ENCODE results near the gene TRDN. TPM values are rescaled to one million over a fixed set of nuclear protein-coding genes. Genes with fewer than 3 reads are reported as not detected.

TRDN gene
- total RNA-seq, 1 experiment from 2014 or later: 10.4 TPM

GRCh38 chr6:123589317-123589716 lies 47.4 kb downstream of the TRDN start:
- peaks cover 2% of the 10 kb centered on the region; the same call in 1 of the 2 replicates for H3K27me3 Mint-ChIP-seq (ENCODE audit: low read depth)
- Histone ChIP-seq H4K5ac (ENCODE audit: insufficient read length, low read depth, low read length) (no peak overlapping the region), H3K4me2 (ENCODE audit: insufficient read depth, insufficient read length, low read length) (no peak overlapping the region), H3K9ac (ENCODE audit: extremely low read depth, insufficient read length, low read length) (no peak overlapping the region), H3K18ac (ENCODE audit: insufficient read length, low read depth, low read length) (no peak overlapping the region), H2BK12ac (ENCODE audit: insufficient read length, low read depth, low read length) (no peak overlapping the region), H3K79me1 (ENCODE audit: insufficient read depth, low read depth, low read length, poor library complexity, severe bottlenecking) (no peaks in the 10 kb centered on the region), H3K4me1 (ENCODE audit: insufficient read depth, low read length) (no peaks in the 10 kb centered on the region; the same call in 1 of the 2 replicates), H4K91ac (ENCODE audit: insufficient read length, low read depth, low read length) (no peak overlapping the region), H2BK5ac (ENCODE audit: insufficient read length, low read length) (no peak overlapping the region), H3K9me3 (ENCODE audit: control insufficient read depth, low read depth, low read length) (no peaks in the 10 kb centered on the region), H3K27ac (ENCODE audit: insufficient read length, low read depth, low read length) (no peak overlapping the region), H3K27me3 (ENCODE audit: insufficient read depth, low read length) (no peaks in the 10 kb centered on the region), H4K20me1 (ENCODE audit: control insufficient read depth, insufficient read depth, insufficient read length) (no peaks in the 10 kb centered on the region), H2AFZ (ENCODE audit: low read length) (no peak overlapping the region), H2BK20ac (ENCODE audit: low read depth, low read length, poor library complexity, severe bottlenecking) (no peak overlapping the region), H2BK120ac (ENCODE audit: low read depth, low read length, poor library complexity, severe bottlenecking) (no peak overlapping the region), H3K23ac (ENCODE audit: insufficient read length, low read depth, low read length) (no peak overlapping the region), H3K23me2 (ENCODE audit: insufficient read length, low read depth, low read length, poor library complexity, severe bottlenecking) (no peaks in the 10 kb centered on the region), H3K56ac (ENCODE audit: insufficient read length, low read depth, low read length) (no peak overlapping the region), H2BK15ac (ENCODE audit: low read depth, low read length) (no peak overlapping the region), H3K14ac (ENCODE audit: insufficient read depth, low read length) (no peak overlapping the region), H4K8ac (replicated peaks; ENCODE audit: insufficient read length, low read depth, low read length) (no peak overlapping the region), H3K79me2 (ENCODE audit: insufficient read depth, low read length) (no peaks in the 10 kb centered on the region; the same call in 1 of the 2 replicates), H2AK5ac (ENCODE audit: insufficient read length, low read length) (no peak overlapping the region), H3K4ac (ENCODE audit: low read depth, low read length) (no peak overlapping the region), H3T11ph (ENCODE audit: low read length) (no peak overlapping the region)
- H3K4me3 Mint-ChIP-seq: no peak overlapping the region
- peak overlapping the region in 2 of 3 experiments; percentile 24 to 92; a peak in 3 of 7 replicates for H3K27ac Mint-ChIP-seq
- DNase-seq: no peak
- peaks cover 14% of the 10 kb centered on the region in 2 experiments for H3K9me3 Mint-ChIP-seq
- no CpG with 5 or more reads among the region's 1 CpG for whole genome bisulfite sequencing (ENCODE audit: extremely low coverage, insufficient read length, low lambda C conversion rate)
- H3K4me1 Mint-ChIP-seq: peaks cover 33 to 49% of the 10 kb centered on the region in 2 experiments
- TF ChIP-seq CTCF (conservative IDR thresholded peaks at IDR 0.05): no peak
- H3K36me3 Mint-ChIP-seq (ENCODE audit: insufficient read depth in 1 of 3, low read depth in 3 of 3): peaks cover 6 to 17% (median 8%) of the 10 kb centered on the region in 3 experiments; a peak in 6 of 7 replicates
